NCI-H2171 (cell line): ENCODE measurements around the gene USP3.

Experiments
- DNase-seq: peaks from one replicate; lab custom pipeline; 2025; lab: John Stamatoyannopoulos, UW

Gene USP3

DNA sequence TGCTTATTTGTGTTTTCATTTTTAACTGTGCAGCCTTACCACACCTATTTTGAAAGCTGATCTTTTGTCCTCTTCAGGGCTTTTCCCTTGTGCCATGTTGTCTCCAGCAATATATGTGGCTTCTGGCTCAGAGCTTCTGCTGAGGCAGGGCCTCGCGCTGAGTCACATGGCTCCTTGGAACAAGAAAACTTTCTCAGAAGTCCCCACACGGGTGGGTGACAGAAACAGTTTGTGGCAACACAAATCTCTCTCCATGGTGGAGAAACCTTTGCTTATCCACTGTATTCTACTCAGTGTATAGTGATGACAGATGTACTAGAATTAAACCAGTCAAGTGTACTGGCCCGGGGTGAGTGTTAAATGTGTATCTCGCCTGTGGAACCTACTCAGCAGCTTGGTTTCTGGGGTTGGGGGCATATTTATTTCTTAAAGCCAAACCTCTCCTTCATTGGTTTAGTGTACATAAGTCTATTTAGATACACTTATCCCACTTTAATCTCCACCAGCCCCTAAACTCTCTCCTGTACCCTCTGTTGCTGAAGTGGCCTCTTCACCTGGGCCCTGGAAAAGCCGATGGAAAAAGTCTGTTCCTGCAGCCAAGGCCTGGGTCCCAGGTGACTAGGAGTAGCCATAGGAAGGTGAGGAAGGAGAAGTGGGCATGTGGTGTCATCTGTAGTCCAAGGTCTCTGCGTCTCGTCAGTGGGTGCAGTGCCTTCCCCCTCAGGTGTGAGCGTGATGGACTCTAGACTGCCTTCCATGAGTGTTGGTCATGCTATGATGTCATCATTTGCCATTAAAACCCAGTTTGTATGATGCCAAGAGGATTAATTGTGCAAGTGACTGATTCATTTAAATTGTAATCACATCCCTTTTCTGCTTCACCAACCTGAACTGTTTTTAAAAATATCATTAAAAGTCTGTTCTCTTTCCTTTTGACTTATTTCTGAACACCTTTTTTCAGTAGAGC lies 89.6 kb downstream of the USP3 start:
- DNase-seq = no peak

DNA sequence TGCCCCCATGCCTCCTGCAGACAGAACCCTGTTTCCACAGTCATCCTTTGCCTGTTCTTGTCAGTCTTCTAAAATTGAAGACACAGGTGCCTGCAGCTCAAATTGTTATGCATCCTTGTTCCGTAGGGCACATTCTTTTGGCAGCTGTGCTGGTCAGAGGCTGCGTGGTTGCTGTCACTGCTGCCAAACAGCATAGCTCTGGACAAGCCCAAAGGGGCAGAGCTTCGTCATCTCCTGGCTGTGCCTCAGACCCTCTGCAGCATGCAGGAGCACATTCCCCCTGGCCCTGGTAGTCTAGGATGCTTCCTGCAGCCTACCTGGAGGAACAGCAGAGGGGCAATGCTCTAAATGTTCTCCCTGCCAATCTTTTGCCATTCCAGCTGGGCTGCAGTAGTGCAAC lies 90.7 kb downstream of the USP3 start:
- DNase-seq = no peak

DNA sequence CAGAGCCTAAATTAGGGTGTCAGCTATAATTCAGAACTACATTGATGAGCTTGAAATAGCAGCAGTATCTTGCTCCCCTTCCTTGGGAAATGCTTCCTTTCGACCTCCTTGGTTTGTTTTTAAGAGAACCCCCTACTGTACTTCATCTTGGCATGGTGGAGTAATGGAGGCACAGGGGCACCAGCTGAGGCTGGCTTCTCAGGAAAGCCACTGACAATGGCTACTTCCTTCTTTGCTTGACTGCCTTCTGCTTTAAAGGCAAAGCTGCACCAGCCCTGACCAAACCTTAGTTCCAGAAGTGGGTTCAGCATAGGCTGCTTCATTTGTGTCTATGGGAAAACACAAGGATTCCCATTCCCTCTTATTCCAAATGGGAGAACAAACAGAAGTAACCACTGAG lies 91.3 kb downstream of the USP3 start:
- DNase-seq = no peak

GRCh38 chr15:63596676-63597037 lies 92.3 kb downstream of the USP3 start:
- no peak for DNase-seq

DNA sequence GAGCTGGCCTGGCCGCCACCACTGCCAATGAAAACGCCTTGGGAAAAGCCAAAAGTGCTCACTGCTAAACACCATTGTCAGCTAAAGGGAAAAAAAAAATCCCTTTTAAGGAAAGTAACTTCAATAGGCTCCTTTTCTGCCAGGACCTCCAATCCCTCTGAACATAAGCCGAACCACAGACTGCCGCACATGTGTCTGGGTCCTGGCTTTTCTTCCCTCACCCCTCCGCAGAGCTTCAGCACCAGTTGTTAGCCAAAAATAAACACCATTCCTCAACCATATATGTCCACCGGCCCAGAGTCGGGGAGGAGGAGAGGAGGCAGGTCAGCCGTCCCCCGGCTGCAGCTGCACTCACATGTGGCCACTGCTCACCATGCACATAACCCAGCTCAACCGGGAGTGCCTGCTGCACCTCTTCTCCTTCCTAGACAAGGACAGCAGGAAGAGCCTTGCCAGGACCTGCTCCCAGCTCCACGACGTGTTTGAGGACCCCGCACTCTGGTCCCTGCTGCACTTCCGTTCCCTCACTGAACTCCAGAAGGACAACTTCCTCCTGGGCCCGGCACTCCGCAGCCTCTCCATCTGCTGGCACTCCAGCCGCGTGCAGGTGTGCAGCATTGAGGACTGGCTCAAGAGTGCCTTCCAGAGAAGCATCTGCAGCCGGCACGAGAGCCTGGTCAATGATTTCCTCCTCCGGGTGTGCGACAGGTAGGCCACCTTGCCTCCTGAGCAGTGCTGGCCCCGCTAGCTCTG lies 92.8 kb downstream of the USP3 start, which contains the start of gene FBXL22:
Gene FBXL22, plus strand, starts transcription at position 350 of the 753 bp plus-strand sequence. Its CDS starts 6 bp downstream, at position 356.
- DNase-seq = no peak

DNA sequence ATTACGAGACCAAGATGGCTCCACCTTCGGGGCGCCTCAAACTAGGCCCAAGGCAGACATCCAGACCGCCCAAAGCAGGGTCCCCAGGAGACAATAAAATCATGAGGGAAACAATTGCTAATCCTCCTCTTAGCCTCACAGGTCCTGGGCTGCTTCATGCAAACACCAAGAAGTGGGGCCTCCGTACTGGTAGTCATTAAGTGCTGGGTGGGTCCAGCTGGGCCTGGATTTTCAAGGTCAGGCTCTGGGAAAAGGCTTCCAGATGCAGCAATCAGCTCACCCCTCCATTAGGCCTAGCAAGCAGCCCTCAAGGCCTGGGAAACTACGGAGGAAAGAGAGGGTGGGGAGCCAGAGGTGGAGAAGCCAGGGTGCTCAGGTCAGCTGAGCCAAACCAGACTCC lies 93.4 kb downstream of the USP3 start:
- DNase-seq = no peak

- DNase-seq = no peak
Observed at GRCh38 chr15:63598473-63599400, 94.3 kb downstream of the USP3 start.

- no peak for DNase-seq
Observed at GRCh38 chr15:63599401-63600000, 95.1 kb downstream of the USP3 start.

GRCh38 chr15:63600001-63600615 lies 95.7 kb downstream of the USP3 start:
- DNase-seq = no peak

DNA sequence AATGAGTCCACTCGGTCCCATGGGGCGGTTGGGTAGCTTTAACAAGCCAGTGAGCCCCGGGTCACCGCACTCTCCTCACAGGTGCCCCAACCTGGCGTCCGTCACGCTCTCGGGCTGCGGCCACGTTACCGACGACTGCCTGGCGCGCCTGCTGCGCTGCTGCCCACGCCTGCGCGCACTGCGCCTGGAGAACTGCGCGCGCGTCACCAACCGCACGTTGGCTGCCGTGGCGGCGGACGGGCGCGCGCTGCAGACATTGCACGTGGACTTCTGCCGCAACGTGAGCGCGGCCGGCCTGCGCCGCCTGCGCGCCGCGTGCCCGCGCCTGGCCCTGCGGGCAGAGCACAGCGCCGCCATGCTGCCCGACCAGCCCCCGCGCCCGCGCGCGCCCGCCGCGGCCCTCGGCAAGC lies 96.2 kb downstream of the USP3 start:
- peak; percentile 95 for DNase-seq

- no peak for DNase-seq
Observed at GRCh38 chr15:63601026-63601703, 96.8 kb downstream of the USP3 start.

GRCh38 chr15:63601704-63602185 lies 97.4 kb downstream of the USP3 start:
- DNase-seq = peak; percentile 59

DNA sequence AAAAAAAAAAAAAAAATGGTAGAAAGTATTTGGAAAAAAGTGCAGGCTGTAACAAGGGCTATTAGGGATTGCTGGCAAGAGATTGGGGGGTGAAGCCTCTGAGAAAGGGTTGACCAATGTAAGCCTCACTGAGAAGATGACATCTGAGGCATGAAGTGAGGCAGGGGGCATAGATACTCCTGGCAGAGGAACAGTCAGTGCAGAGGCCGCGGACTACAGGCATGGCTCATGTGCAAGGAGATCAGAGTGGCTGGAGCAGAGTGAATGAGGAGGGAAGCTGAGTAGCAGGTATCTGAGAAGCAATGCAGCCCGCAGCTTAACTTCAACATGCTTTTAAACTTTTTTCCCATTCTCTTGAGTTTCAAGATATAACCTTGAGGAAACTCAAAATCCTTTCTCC lies 98.2 kb downstream of the USP3 start:
- DNase-seq = no peak

GRCh38 chr15:63603516-63603915 lies 99.1 kb downstream of the USP3 start:
- no peak for DNase-seq

DNA sequence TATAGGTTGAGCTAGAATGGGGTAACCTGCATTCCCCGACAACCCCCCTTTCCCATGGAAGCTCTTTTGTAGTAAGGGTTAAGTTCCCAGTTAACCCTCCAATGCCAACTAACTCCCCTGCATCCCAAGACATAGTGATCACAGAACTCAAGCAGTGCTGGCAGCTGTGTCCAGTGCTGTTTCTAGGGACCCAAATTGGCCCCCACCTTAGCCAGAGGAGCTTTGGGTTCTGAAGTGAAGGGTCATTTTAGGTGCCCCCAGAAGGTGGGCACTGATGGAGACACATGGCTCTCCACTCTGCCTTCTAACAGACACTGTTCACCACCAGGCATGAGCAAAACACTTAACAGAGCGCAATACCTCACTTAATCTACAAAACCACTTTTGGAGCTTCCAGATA lies 99.9 kb downstream of the USP3 start:
- no peak for DNase-seq

- no peak for DNase-seq
Observed at GRCh38 chr15:63605036-63605435, 100.6 kb downstream of the USP3 start.

GRCh38 chr15:63605816-63606215 lies 101.4 kb downstream of the USP3 start:
- DNase-seq = no peak

DNA sequence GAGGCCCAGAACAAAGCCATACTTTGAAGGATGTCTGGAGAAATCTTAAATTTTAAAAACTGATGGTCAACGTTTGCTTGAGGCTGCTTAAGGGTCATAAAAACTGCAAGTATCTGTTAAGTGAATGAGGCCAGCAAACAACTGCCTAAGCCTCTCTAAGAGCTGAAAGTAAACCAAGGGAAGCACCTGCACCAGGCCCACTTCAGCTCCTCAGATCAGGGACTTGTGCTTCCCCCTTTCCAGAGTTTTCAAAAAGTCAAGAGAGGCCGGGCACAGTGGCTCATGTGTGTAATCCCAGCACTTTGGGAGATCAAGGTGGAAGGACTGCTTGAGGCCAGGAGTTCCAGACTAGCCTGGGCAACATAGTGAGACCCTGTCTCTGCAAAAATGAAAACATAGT lies 101.9 kb downstream of the USP3 start:
- no peak for DNase-seq

DNA sequence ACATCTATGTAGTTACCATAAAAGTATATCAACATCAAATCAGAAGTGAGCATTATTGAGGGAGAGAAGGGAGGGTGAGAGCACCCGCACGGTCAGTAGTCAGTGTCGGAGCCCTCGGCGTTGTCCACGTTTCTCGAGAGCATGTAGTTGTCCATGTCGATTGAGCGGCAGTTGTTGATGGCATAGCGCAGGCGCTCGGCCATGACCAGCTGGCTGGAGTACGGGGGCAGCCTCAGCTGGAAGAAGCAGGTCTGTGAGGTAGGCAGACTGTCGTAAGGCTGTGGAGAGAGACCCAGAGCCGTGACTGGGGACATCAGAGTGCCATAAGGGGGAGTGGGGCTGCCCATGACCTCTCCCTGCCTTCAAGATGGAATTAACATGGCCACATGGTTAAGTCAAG lies 104.6 kb downstream of the USP3 start:
- no peak for DNase-seq

DNA sequence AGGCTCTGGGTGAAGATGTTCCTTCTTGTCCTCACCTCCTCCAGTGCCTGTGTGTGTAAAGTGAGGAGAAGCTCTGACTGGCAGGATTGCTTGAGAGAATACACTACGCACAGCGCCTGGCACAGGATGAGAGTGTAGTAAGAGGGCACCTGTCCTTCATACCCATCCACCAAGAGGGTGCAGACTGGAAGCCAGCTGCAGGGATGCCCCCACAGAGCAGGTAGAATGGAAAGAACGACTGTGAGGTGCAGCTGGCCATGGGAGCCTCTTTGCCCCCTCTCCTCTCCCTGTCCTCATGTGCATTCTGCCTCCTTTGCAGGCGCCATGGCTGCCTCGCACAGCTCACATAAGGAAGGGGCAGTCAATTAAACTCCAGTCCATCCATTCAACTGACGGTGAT lies 105.1 kb downstream of the USP3 start:
- DNase-seq = no peak
